Left renal pelvis (tissue), 4 donors: Measurements from ENCODE around the gene LAMA2. TPM values are rescaled to one million over a fixed set of nuclear protein-coding genes. Genes with fewer than 3 reads are reported as not detected.
"Not testable (repeated sequence)": the region's sequence is repeated elsewhere in the genome, so short reads cannot be mapped to it uniquely, and the experiment has no call there.

Experiments used
- DNase-seq, 4 donors: peaks; one replicate each; pipeline ENCODE4 v3.0.0-alpha.2; 2013; ENCODE audit warnings: low read depth in 4 of 4, low spot score in 3 of 4
- polyA plus RNA-seq, 4 donors: library from polyadenylated mRNA; unstranded; fragments of 120-200 nt; gene quantifications; one replicate each; pipeline ENCODE4 v1.2.1, GENCODE V29; 2013; ENCODE audit not compliant: insufficient read length in 4 of 4

The LAMA2 gene
- polyA plus RNA-seq, 4 donors, result 25.7 to 67.5 (median 34.6) TPM

DNA sequence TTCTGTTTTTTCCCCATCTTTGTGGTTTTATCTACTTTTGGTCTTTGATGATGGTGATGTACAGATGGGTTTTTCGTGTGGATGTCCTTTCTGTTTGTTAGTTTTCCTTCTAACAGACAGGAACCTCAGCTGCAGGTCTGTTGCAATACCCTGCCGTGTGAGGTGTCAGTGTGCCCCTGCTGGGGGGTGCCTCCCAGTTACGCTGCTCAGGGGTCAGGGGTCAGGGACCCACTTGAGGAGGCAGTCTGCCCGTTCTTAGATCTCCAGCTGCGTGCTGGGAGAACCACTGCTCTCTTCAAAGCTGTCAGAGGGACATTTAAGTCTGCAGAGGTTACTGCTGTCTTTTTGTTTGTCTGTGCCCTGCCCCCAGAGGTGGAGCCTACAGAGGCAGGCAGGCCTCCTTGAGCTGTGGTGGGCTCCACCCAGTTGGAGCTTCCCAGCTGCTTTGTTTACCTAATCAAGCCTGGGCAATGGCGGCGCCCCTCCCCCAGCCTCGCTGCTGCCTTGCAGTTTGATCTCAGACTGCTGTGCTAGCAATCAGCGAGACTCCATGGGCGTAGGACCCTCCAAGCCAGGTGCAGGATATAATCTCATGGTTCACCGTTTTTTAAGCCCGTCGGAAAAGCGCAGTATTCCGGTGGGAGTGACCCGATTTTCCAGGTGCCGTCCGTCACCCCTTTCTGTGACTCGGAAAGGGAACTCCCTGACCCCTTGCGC, 289.5 kb downstream of the LAMA2 start:
- not testable (repeated sequence) for DNase-seq

DNA sequence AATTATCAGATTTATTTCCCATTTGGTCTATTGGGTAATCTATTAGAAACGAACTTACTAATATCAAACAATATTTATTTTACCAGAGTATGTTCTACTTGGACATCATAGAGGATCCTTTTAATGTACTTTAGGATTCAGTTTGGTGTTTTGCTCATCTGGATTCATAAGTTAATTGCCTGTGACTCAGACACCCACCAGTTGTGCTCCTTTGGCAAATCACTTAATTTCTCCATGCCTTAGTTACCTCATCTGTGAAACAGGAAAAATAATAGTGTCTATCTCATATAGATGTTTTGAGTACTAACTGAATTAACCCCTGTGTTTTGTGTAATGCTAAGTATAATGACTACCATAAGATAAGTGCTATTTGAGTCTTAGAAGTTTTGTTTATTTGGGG, 292.1 kb downstream of the LAMA2 start:
- no peak for DNase-seq

DNA sequence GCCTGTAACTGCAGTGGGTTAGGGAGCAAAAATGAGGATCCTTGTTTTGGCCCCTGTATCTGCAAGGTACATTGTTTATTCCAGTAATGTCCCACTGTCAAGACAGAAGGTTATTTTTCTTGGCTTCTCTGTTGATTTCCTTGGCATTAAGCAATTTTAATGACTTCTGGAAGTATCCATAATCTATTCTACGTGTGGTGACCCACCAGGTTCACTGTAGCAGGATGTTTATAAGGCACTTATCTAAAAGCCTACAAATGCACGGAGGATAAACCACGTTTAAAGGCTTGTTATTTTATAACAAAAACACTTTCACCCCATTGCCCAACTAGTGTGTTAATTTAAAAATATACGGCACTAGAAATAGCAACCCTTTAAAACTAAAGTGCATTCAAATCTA, 294.9 kb downstream of the LAMA2 start:
- no peak for DNase-seq

DNA sequence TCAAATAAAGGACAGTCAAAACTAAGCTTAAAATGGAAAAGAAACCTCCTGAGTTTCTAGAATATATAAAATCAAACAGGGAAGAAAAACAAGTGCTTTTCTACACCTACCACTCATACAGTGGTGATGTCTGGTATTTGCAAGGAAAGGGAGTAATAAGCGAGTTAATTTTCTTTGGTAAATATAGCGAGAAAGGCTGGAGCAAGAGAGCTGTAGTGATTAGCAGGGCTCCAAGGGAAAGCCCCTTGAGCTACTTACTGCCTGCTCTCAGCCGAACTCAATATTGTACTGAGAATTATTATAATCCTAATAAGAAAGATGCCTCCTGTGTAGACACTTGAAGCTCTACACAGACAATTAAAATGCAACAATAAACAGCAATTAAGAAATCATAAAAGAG, 296.3 kb downstream of the LAMA2 start:
- DNase-seq, result no peak

DNA sequence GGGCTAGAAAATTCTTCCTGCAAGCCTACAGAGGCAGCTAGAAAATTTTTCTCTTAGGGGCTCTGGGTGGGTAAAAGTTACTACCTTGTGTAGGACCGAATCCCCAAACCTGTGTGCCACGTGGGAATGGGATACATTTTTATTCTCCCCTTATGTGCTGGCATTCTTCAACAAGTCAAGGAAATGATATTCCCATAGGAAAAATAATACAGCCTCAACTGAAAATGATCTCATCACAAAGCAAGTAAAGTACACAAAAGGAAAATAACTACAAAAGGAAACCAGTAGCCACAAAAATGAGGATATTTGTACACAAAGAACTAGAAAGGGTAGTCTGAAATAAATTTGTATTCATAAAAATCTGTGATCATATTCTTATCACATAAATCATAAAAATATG, 298.1 kb downstream of the LAMA2 start:
- DNase-seq, result no peak

DNA sequence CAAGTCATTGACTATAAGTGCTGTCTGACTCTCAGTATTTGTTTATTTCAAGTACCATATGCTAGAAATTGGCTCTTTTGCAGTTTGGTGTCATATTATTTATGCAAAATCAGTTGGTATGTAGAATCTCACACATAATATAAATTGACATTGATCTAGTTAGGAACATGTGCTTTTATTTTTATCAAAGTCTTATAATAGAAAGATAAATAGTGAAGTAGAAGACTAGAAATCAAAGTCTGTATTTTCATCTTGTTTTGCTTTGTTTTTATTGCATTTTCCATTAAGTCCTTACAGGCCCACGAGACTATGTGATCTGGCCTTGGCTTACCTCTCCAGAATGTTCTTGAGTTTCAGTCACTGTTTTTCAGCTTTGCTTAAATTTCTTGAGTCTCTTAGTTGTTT, 300.3 kb downstream of the LAMA2 start:
- DNase-seq, result no peak

DNA sequence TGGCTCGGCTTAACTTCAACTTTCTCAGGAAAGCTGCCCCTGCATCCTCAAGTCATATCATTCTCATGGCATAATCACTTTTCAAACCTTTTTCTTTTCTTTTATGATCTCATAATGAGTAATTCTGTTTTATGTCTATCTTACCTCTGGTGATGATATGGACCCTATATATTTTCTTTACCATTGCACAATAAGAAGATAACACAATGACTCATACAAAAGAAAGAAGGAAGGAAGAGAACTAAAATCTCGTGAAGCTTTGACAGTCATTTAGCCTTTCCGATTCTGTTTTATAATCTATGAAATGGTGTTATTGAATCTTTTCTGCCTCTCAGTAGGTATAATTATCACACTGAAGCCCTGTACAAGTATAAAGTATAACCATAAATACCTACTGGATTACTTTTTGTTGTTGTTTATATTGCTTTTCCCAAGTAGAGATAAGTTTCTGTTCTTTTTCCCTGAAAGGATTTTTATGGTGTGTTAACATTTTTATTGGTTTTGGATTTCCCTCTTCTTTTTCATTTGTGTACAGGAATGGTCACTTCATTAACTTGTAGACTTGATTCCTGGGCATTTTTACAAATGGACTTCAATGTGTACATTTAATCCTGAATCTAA, 300.9 kb downstream of the LAMA2 start:
- DNase-seq, result no peak

DNA sequence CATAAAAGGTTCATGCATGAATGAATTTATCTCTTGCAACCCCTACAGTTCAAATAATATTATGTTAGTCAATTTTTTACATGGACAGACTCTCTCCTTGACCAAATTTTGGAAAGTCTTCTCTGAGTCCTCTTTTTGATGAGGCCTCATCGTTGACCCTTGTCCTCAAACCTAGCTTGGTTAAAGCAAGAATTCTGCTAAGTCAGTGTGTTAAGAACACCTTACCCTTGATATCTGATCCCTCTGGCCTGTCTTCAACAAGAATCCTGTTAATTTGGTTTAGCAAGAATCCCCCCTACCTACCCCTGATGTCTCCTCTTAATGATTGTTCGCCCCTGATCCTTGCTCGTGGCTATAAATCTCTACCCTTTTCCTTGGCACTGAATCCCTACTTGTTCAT, 301.4 kb downstream of the LAMA2 start:
- no peak for DNase-seq

DNA sequence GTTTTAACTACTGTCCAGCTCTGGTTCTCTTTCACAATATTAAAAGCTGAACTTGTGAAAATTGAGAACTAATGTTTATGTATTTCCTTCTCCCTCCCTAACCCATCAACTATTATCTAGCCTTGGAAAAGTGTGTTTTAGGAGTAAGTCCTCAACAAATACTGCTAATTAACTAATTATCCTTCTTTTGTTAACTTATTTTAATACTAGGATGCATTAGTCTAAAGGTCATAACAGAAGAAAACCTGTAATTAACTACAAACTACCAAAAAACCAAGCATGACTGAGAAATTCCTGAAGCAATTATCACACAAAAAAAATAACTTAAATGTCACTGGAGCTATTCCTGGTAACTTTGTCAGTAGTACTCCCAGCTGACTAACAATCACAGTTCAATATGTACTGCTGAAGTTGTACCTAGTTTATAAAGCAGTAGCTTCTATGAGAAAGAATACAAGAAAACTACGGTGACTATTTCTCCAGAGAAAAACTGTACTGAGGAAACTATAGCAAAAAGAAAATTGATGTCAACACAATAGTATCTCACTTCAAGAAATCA, 301.9 kb downstream of the LAMA2 start:
- no peak for DNase-seq

DNA sequence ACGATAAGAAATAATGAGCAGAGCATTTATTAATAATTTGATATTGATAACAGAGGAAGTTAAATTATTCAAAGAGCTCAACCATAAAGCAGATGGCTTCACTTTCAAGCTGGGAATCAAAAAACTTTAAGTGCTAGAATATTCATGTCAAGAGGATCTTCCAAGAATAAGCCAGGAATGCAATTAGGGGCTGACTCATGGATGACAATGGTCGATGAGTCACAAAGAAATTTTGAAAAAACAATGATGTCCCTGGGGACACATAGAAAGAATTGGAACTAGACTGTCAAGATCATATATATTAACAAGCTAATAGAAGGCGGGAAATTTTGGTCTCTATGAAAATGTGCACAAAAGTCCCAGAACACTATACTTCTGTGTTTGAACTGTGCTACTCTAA, 304.1 kb downstream of the LAMA2 start:
- no peak for DNase-seq

DNA sequence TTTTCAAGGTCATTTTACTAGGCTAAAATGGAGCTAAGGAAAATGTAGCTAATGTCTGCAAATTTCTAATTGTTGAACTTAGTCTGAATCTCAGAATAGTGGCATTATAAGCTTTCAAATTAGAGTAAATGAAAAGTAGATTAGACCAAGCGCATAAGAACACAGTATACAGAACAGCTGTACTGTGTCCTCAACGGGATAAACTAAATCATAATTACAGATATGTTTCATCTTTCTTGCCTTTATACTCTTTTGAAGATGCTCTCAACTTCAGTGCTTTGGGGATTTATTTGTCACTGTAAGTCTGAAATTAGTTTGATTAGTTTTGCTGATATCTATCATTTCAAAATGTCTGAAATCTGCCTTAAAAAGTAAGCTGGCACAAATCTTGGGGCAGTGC, 305.4 kb downstream of the LAMA2 start:
- no peak for DNase-seq

DNA sequence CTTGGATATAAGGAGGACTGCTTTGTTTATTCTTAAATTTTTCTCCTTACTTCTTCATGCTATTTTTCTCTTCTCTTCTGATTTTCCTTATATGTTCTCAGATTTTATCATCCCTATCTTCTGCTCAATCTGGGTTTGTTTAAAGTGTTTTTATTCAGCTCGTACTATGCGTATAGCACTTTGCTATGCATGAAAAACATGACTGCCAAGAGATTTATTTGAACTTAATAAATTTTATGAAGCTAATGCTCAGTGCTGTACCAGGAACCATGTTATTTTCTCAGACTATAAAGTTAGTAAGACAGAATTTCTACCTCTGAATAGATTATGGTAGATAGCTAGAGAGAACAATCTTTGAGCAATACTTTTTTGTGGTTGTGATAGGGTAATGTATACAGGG, 305.9 kb downstream of the LAMA2 start:
- DNase-seq, result no peak

DNA sequence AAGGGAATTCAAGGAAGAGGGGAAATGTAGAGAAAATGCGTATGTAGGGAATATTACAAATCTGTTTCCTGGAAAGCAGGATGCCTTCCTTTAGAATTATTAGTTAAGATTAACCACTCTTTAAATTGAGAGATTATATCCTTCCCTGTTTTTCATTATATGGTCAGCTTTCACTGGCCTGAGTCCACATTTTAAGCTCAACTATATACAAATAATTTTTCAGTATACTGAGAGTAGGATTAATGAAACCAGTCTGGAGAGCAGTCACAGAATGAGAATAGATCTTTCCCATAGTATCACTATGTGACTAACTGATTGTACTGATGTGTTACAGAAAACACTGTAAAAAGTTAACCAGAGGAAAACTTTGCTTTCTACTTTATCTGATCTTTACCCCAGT, 306.3 kb downstream of the LAMA2 start:
- DNase-seq, result no peak

DNA sequence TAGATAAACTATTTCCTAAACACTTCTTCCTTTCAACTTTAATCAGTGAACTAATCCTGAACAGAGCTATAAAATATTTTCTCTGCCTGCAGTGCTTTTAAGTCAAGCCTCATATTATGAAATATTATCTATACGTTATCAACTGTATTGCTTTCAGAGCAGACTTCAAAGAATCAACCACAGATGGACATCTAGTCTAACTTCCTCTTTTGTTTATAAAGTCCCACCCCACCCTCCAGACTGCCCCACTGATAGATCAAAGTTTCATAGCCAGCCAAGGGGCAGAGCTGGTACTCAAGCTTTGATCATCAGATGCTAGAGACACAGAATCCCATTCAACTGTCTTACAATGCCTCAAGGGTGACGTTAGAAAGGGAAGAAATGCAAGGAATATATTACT, 308.3 kb downstream of the LAMA2 start:
- no peak for DNase-seq

DNA sequence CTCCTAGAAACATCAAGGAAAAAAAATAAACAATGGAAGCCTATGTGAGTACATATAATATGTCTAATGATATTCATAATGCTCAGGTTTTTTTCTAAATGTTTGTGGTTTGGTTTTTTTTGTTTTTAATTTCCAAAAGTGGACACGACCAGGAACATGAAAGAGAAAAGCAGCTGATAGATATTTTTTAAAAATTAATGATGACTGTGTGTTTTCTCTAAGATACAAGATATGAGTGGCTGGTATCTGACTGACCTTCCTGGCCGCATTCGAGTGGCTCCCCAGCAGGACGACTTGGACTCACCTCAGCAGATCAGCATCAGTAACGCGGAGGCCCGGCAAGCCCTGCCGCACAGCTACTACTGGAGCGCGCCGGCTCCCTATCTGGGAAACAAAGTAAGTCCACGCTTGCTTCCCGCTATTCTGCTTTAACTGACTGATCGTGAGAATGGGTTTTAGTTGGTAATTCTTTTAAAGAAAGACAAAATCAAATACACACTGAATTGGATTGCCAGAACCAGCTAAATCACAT, 309.6 kb downstream of the LAMA2 start:
- DNase-seq, result no peak

DNA sequence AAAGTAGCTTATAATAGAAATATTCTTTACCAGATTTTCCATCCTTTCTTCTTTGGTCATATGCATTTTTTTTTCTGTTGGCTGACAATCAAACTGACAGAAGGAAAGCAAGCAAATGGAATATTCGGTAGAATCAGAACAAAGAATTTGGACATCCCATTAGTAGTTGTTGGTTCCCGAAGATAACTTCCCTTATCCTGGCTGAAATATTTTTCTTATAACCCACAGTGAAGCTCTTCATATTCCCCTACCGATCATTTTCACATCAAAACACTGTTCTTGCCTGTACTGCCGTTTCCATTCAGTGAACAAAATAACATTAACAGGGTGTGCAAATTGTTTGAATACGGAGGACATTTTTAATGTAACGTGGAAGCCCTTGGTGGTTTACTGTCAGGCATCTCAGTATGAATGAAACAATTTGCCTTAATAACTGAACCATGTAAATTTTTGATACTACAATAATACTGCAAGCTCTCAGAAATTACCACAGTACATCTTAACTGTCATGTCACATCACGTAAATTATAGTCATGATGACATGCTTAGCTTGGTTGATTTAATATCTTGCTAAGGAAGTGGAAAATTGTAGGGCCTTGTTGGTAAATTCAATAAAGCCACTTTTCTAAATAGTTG, 311.5 kb downstream of the LAMA2 start:
- no peak for DNase-seq

DNA sequence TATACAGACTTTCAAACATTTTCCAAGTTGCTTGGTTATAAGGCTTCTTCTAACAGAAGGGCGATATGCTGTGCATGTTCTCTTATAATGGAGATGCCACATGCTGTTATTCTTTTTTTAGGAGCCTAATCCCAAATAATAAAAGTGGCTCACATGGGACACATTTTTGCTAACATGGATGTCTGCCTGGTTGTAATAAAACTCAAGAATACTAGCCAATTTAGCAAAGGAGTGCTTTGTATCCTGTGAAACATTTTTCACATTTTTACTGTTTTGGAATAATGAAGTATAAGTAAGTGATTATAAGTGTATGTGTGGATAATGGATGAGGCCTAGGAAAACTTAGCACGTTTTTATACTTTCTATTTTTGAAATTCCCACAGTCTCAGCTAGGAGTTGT, 312.2 kb downstream of the LAMA2 start:
- no peak for DNase-seq

DNA sequence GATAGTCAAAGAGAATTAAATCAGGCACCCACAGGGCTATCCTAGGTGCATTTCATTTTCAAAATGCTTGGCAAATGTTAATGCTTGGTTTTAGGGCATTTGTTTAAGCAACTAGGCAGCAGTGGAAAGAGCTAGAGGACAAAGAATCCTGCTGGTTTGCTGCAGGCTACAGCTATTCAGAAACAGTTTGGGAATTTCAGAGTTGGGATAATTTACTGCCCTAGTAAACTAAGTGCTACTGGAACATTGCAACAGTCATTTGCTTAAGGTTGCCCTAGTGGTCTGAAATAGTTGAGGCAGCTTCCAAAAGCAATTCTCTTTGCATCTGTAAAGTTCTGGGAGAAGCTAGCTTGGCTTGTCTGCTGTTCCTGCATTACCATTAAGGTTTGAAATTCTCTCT, 312.7 kb downstream of the LAMA2 start:
- no peak for DNase-seq

DNA sequence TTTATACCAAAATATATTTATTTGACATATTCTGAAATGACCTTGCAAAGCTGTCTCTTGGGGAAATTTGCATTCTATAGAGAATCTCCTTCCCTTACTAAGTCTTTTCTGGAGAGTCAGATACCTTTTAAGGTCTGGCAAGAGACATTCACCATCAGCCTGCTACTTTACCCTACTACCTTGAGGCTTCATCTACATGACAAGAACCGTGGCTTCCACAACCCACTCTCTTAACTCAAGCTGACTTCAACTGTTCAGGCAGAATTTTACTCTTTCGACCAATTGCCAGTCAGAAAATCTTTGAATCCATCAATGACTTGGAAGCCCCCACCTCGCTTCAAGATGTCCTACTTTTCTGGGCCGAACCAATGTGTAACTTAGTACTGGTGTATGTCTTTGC, 314.2 kb downstream of the LAMA2 start:
- no peak for DNase-seq

DNA sequence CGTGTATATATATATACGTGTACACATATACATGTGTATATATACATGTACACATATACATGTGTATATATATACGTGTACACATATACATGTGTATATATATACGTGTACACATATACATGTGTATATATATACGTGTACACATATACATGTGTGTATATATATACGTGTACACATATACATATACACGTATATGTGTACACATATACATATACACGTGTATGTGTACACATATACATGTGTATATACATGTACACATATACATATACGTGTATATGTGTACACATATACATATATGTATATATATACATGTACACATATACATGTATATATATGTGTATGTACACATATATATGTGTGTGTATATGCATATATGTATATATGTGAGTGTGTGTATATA, 317.2 kb downstream of the LAMA2 start:
- DNase-seq, result no peak

DNA sequence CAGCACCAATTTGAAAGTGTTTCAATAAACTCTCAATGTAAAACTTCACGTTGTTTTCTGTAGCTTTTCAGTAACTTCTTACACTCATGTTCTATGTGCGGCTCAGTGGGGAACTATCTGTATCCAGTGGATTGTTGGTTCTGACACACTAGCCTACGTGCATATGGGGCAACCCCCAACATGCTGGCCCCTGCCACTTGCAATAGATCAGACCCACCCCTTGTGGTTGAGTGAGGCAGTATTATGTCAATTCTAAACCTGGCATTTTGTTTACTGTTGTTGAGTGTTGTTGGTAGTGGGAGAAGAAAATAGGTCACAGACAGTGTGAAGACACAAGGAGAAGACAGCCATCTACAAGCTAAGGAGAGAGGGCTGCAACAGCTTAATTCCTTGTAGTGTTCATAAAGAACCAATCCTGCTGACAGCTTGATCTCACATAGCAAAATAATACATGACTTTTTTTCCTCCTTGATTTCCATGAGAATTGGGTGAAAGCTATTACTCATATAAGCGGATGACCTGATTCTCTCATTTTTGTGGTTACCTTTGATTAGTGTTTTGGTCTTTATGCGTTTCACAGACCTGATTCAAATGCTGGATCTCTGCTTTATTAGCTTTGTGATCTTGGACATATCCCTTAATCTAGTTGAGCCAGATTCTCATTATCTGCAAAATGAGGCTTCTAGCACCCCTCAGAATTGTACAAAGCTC, 320.4 kb downstream of the LAMA2 start:
- no peak for DNase-seq
